Measurements from ENCODE around the gene PAIP1. TPM values are rescaled to one million over a fixed set of nuclear protein-coding genes. Genes with fewer than 3 reads are reported as not detected.
"Not testable (repeated sequence)": the region's sequence is repeated elsewhere in the genome, so short reads cannot be mapped to it uniquely, and the experiment has no call there.

The PAIP1 gene
- total RNA-seq, 1 experiment from 2014 or later, result 175 TPM

DNA sequence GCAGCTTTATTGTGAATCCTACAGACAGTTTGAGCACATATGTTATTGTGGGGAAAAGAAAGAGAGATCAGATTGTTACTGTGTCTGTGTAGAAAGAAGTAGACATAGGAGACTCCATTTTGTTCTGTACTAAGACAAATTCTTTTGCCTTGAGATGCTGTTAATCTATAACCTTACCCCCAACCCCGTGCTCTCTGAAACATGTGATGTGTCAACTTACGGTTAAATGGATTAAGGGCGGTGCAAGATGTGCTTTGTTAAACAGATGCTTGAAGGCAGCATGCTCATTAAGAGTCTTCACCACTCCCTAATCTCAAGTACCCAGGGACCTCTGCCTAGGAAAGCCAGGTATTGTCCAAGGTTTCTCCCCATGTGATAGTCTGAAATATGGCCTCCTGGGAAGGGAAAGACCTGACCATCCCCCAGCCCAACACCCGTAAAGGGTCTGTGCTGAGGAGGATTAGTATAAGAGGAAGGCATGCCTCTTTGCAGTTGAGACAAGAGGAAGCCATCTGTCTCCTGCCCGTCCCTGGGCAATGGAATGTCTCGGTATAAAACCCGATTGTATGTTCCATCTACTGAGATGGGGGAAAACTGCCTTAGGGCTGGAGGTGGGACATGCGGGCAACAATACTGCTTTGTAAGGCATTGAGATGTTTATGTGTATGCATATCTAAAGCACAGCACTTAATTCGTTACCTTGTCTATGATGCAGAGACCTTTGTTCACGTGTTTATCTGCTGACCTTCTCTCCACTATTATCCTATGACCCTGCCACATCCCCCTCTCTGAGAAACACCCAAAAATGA, 23.7 kb upstream of the PAIP1 start:
- not testable (repeated sequence) for H3K4me3 ChIP-seq, DNase-seq, H3K27me3 ChIP-seq, H3K36me3 ChIP-seq, H3K9me3 ChIP-seq

DNA sequence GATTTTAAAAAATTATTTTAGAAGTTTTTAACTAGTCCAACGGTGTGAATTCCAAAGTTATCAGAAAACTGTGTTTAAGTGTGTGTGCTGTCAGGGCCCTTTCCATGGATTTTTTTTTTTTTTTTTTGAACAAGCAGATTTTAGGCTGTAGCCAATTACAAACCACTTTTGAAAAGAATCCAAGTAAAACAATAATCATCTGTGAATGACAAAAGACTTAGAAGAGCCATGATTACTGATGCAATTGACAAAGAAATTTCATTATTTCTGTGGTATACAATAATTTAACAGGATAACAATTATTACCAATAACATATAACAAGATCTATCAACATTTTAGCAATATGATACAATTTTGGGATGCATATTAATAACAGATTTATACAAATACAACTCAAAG, 16.2 kb upstream of the PAIP1 start:
- Histone ChIP-seq H3K4me3 (no peak overlapping the region), H3K36me3 (peaks cover 6% of the 10 kb centered on the region), H3K9me3 (0 out of 2 replicates have a peak, but pooled peaks cover 3% of the 10 kb centered on the region), H3K27me3 (no peaks in the 10 kb centered on the region)
- no peak for DNase-seq

DNA sequence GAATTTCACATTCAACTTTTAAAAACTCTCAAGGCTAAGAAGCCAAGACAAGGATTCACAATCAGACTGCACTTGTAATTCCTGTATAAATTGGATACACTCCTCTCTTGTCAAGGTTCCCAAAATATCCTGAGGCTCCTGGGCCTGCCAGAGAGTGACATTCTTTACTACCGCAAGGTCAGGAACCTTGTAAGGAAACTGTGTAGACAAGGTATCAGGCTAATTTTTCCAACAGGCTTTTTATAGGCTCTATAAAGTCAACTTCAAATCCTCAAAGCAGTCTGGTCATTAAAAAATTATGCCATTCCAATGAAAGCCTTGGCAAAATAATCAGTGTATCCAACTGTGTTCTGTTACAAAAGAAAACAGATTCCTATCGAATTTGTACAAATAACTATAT, 15.5 kb upstream of the PAIP1 start:
- DNase-seq, result no peak
- Histone ChIP-seq H3K36me3 (peaks cover 6% of the 10 kb centered on the region), H3K9me3 (0 out of 2 replicates have a peak, but pooled peaks cover 3% of the 10 kb centered on the region), H3K4me3 (no peak overlapping the region), H3K27me3 (no peaks in the 10 kb centered on the region)

DNA sequence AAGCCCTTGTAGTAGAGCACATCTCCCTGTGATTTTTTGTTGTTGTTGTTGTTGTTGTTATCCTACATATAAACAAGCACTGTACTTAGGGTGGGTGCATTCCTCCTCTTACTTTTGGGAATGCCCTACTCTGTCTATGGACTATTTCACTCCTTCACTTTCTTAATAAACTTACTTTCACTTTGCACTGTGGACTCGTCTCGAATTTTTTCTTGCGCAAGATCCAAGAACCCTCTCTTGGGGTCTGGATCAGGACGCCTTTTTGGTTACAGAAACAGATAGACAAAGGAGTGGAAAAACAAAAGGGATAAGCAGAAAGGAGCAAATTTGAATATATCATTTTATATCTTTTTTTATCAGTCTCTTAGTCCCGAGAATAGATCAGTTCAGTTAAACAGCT, 14.4 kb upstream of the PAIP1 start:
- Histone ChIP-seq H3K27me3 (no peaks in the 10 kb centered on the region), H3K9me3 (0 out of 2 replicates have a peak, but pooled peaks cover 3% of the 10 kb centered on the region), H3K4me3 (no peak overlapping the region), H3K36me3 (peaks cover 6% of the 10 kb centered on the region)
- DNase-seq, result no peak

DNA sequence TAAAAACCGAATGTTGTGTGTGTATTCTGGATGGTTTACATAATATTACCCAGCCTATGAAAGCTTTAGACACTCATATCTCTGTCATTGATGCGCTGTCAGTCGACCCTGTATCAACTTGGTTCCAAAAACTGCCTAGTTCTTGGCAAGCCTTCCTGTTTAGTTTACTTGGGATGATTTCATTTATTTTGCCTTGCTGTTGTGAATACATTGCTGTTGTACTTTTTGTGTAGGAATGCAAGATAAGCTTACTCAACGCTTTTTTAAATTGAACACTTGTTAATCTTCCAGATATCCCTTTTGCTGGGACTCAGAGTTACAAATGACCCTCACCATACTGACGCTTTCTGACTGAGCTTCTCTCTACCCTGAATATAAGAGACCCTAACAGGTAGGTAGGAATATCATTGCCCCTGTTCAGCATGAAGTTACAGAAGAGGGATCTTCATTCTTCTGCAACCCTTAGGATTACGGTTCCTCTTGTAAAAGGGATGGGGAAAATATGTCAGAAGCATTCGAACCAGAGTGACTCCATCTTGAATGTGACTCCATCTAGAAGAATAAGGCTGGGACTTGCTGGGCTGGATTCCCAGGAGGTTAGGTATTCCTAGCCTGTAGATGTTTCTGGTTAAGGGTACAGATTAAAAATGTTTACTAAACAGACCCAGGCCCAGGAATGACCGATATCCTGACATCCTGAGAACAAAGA, 13.7 kb upstream of the PAIP1 start:
- Histone ChIP-seq H3K27me3 (no peaks in the 10 kb centered on the region), H3K4me3 (no peak overlapping the region), H3K9me3 (0 out of 2 replicates have a peak, but pooled peaks cover 3% of the 10 kb centered on the region)

DNA sequence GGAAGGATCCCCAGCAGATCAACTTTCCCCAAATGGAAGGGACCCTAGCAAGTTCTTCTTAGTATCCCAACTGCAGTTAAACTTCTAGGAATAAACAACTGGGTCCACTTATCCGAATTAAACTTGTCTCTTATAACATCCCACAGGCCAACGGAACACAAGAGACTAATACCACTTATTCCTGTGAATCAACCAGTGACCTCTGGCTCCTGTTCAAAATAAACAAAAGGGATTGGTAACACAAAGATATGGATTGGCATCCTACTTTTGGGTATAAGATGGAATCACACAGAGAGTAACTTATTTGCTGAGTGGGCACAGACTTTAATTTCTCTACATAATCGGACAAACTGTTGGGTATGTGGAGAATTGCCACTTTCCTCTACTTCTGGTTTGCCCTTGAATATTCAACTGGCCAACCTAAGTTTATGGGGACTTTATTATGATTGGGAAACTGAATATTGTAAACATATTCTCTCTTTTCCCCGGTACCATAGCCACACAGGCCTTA, 12.4 kb upstream of the PAIP1 start:
- no peak for DNase-seq
- H3K4me3 ChIP-seq, result no peak overlapping the region

More for the DNA sequence above, 13.7 kb upstream of the PAIP1 start:
- peaks cover 6% of the 10 kb centered on the region for H3K36me3 ChIP-seq
- DNase-seq, result no peak

DNA sequence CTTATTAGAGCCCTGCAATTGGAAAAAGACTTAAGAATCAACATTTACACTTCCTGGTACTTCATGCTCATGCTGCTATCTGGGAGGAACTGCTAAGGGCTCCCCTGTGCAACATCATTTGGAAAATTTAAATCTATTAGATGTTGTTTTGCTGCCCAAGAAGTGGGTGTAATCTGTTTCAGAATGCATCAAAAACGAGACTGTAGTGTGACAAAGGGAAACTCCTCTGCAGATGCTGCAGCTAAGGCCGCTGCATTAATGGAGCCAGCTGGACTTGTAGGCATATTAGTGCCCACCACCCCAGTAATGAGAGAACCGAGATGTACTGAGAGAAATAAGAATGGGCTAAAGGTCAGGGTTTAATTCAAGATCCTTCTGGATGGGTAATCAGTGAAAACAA, 11.1 kb upstream of the PAIP1 start:
- H3K4me3 ChIP-seq, result no peak overlapping the region
- no peaks in the 10 kb centered on the region for H3K27me3 ChIP-seq
- DNase-seq, result no peak
- H3K9me3 ChIP-seq, result no peaks in the 10 kb centered on the region
- H3K36me3 ChIP-seq, result no peaks in the 10 kb centered on the region

More for the DNA sequence above, 12.4 kb upstream of the PAIP1 start:
- H3K27me3 ChIP-seq, result no peaks in the 10 kb centered on the region
- H3K36me3 ChIP-seq, result no peaks in the 10 kb centered on the region
- H3K9me3 ChIP-seq, result no peaks in the 10 kb centered on the region

DNA sequence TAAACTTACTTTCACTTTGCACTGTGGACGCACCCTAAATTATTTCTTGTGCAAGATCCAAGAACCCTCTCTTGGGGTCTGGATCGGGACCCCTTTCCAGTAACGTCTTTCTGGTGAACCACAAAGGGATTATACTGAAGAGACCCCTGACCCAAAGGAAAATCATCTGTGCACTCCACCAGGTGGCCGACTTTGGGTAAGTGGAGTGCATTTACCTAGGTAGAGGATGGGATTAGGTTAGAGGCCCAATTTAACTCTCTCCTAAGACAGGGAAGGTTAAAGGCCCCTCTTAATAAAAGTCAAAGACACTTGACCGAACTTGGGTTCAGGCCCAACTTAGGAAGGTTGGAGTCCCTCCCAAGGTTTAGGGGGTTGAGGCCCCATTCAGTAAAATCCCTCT, 8.2 kb upstream of the PAIP1 start:
- Histone ChIP-seq H3K36me3 (no peaks in the 10 kb centered on the region), H3K27me3 (no peaks in the 10 kb centered on the region), H3K4me3 (no peak overlapping the region), H3K9me3 (no peaks in the 10 kb centered on the region)
- no peak for DNase-seq

DNA sequence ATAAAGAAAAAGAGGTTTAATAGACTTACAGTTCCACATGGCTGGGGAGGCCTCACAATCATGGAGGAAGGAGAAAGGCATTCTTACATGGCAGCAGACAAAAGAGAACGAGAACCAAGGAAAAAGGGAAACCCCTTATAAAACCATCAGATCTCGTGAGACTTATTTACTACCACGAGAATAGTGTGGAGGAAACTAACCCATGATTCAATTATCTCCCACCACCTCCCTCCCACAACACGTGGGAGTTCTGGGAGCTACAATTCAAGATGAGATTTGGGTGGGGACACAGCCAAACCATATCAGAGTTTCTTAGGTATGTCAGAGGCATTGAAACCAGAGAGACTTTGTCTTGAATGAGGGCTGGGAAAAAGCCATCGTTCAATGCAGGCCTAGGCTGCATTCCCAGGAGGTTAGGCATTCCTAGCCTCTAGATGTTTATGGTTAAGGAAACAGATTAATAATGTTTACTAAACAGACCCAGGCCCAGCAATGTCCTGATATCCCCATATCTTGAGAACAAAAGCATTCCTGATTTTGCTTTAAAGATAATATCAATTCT, 7.5 kb upstream of the PAIP1 start:
- Histone ChIP-seq H3K9me3 (no peaks in the 10 kb centered on the region), H3K36me3 (no peaks in the 10 kb centered on the region), H3K4me3 (no peak overlapping the region), H3K27me3 (no peaks in the 10 kb centered on the region)
- DNase-seq, result no peak

DNA sequence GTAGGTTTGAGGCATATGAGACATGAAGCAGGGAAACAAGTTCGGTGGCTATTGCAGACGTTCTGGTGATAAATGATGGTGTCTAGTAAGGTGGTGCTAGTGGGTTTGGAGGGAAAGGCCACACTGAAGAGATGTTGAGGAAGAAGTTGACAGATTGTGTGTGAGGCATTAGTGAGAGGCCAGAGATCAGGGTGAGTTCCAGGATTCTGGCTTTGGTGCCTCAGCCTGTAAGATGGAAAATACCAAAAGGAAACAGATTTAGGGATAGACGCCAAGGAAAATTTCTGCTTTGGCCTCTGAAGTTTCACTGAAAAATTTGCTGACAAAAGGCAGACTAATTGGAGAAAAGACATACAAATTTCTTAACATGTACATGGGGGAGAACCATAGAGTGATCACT, 6.4 kb upstream of the PAIP1 start:
- H3K9me3 ChIP-seq, result no peaks in the 10 kb centered on the region
- no peak for DNase-seq
- no peaks in the 10 kb centered on the region for H3K27me3 ChIP-seq
- H3K36me3 ChIP-seq, result no peaks in the 10 kb centered on the region
- no peak overlapping the region for H3K4me3 ChIP-seq

DNA sequence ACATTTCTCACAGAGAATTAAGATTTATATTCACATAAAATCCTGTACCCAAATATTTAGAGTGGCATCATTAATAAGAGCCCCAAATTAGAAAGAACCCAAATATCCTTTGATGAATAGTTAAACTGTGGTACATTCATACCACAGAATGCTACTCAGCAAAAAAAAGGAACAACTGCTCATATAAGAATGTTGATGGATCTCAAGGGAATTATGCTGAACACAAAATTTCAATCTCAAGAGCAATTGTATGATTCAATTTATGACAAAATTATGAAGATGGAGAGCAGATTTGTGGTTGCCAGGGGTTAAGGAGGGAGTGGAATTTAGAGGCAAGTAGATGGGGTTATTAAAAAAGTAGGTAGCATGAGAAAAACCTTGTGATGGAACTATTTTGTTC, 4.5 kb upstream of the PAIP1 start:
- no peaks in the 10 kb centered on the region for H3K9me3 ChIP-seq
- peaks cover under 1% of the 10 kb centered on the region; the same call in 1 of the 2 replicates for H3K36me3 ChIP-seq
- no peak for DNase-seq
- no peak overlapping the region for H3K4me3 ChIP-seq
- no peaks in the 10 kb centered on the region for H3K27me3 ChIP-seq

DNA sequence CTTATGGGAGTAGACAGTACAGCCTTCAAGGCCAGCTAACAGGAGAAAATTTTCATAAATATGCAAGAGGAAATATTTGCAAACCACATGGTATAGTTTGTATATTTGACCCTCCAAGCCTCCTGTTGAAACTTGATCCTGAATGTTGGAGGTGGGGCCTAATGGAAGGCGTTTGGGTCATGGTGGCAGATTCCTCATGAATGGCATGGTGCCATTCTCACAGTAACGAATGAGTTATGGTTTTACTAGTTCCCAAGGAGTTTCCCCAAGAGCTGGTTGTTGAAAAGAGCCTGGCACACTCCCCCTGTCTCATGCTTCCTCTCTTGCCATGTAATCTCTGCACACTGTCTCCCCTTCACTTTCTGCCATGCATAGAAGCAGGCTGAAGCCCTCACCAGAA, 3.3 kb upstream of the PAIP1 start:
- no peak overlapping the region for H3K4me3 ChIP-seq
- peak; percentile 36 for DNase-seq
- no peaks in the 10 kb centered on the region for H3K27me3 ChIP-seq
- H3K36me3 ChIP-seq, result peaks cover 13% of the 10 kb centered on the region
- no peaks in the 10 kb centered on the region for H3K9me3 ChIP-seq

DNA sequence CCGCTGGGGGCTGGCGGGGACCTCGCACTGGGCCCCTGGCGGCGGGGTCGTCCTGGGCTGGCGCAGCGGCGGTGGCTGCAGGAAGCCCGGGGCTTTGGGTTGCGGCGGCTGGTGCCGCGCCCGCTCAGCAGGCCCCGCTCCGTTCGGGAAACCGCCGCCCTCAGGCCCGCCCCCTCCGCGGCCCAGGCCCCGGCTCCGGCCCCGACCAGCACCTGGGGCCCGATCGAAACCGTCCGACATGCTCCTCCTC, 345 bp downstream of the PAIP1 start:
- H3K9me3 ChIP-seq, DNase-seq, H3K27me3 ChIP-seq: not testable (repeated sequence)
- Histone ChIP-seq H3K4me3 (peak overlapping the region; percentile 94), H3K36me3 (peaks cover 49% of the 10 kb centered on the region)

DNA sequence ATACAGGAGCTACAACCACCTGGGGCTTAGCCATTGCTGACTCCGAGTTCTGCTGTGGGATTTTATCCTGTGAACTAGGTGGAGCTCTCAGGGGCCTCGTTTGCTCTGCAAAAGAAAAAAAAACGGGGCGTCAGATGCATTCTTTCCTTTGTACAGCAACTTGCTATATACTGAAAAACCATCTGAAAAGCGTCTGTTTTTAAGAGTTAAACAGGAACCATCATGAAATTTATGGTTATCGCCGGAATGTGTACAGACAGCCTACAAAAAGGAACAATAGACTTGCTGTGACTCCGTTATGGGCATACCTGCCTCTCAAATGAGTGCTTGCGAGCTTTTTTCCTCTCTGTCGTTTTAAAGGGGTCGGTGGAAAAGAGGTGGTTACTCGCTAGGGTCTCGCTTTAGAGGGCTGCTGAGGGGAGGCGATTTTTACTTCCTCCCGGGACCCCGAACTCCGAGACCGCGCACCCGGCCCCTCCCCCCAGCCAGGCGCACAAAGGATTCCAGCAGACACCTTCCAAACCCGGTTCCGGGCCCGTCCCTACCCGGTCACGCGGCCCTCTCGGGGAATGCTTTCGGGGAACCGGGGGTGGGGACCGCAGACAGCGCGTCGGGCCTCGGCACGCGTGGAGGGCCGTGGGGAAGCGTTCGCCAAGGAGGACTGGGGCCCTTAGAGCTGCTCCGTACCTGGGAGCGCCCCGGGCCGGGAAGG, 826 bp downstream of the PAIP1 start:
- peak; percentile 69 for DNase-seq
- H3K9me3 ChIP-seq, result no peaks in the 10 kb centered on the region
- peak overlapping the region; percentile 94 for H3K4me3 ChIP-seq
- H3K27me3 ChIP-seq, result no peaks in the 10 kb centered on the region
- H3K36me3 ChIP-seq, result peaks cover 54% of the 10 kb centered on the region

DNA sequence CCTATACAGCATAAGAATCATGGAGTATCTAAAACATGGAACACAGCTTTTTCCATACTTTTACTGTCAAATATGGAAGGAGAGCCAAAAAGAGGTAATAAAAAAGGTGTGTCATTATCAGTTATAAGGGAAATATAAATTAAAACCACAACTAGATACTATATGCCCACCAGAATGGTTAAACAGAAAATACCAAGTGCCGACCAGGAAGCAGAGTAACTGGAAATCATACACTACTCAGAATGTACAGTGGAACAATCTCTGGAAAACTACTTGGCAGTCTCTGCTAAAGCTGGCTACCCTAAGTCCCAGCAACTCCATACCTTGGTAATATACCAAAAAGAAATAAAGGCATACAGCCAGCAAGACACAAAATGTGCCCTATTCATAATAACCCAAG, 2.4 kb downstream of the PAIP1 start:
- Histone ChIP-seq H3K9me3 (no peaks in the 10 kb centered on the region), H3K36me3 (peaks cover 67% of the 10 kb centered on the region), H3K27me3 (no peaks in the 10 kb centered on the region), H3K4me3 (no peak overlapping the region)
- no peak for DNase-seq

DNA sequence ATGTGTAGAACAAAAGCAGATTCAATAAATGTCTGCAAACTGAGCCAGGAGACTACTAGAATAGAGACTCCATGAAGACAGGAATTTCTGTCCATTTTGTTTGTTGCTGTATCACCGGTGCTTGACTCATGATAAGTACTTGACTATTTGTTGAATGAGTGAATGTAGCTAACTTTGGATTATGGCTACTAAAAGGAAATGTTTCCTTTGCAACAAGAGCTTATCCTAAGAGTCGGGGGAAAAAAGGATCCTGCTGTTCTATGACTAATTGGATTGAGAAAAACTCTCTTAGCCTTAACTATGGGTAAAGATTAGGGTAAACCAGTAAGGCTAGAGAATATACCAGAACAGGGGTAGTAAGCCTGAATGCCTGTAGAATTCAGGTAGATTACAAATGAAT, 3.5 kb downstream of the PAIP1 start:
- no peaks in the 10 kb centered on the region for H3K27me3 ChIP-seq
- no peak overlapping the region for H3K4me3 ChIP-seq
- DNase-seq, result no peak
- H3K9me3 ChIP-seq, result no peaks in the 10 kb centered on the region
- peaks cover 78% of the 10 kb centered on the region for H3K36me3 ChIP-seq

DNA sequence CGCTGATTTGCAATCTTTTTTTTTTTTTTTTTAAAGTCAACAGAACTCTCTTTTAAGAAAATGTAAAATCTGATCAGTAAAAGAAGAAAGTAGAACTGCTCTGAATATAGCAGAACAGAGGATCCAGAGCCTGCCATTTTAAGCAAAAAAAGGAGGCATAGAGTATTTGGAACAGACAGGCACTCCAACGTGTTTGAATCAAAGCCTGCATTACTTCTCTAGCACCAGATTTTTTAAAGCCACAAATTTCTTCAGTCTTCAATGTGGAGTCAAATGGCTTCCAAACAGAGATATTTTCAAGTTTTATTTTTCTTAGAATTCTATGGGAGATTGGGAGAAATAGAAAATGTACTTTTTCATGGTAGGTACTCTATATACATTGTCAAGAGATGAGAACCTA, 5.1 kb downstream of the PAIP1 start:
- no peak overlapping the region for H3K4me3 ChIP-seq
- peaks cover 93% of the 10 kb centered on the region for H3K36me3 ChIP-seq
- DNase-seq, result no peak
- H3K27me3 ChIP-seq, result no peaks in the 10 kb centered on the region
- no peaks in the 10 kb centered on the region for H3K9me3 ChIP-seq

Measured in MG63 (cell line).